PC-9 (cell line): ENCODE results near the gene BTBD3.

Experiments used
- EZH2 ChIP-seq: fragments of 200-600 bp; sonication (generic); IDR thresholded peaks from 2 replicates; pipeline ENCODE4 v1.8.0; 2017; ENCODE audit warnings: antibody characterized with exemption, low read depth
- TF ChIP-seq, protein P1 (sequence below): fragments of 200-600 bp; sonication (generic); conservative IDR thresholded peaks from 2 replicates; pipeline ENCODE4 v1.6.1; 2017; ENCODE audit warnings: mixed run types, antibody characterized with exemption, mild to moderate bottlenecking, moderate library complexity

DNA sequence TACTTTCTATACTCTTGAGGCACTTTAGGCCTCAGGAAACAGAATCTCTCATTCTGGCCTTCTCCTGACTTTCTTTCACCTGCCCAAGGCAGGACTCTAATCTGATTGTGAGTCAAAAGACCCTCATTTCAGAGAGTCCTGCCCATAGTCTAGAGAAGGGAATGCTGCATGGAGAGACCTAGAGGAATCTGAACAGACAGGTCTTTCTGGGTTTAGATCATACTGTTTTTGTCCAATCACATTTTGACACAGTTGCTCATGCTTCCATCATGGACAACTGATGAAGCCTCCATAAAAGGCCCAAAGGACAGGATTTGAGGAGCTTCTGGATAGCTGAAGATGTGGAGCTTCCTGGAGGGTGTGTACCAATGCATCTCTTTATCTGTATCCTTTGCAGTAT, 48.1 kb upstream of the BTBD3 start:
- TF ChIP-seq, protein P1, sequence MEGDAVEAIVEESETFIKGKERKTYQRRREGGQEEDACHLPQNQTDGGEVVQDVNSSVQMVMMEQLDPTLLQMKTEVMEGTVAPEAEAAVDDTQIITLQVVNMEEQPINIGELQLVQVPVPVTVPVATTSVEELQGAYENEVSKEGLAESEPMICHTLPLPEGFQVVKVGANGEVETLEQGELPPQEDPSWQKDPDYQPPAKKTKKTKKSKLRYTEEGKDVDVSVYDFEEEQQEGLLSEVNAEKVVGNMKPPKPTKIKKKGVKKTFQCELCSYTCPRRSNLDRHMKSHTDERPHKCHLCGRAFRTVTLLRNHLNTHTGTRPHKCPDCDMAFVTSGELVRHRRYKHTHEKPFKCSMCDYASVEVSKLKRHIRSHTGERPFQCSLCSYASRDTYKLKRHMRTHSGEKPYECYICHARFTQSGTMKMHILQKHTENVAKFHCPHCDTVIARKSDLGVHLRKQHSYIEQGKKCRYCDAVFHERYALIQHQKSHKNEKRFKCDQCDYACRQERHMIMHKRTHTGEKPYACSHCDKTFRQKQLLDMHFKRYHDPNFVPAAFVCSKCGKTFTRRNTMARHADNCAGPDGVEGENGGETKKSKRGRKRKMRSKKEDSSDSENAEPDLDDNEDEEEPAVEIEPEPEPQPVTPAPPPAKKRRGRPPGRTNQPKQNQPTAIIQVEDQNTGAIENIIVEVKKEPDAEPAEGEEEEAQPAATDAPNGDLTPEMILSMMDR, result no peak
- TF ChIP-seq EZH2, result no peak
